RWPE1 (cell line): ENCODE measurements around the gene TEX261.
"Not testable (repeated sequence)": the region's sequence is repeated elsewhere in the genome, so short reads cannot be mapped to it uniquely, and the experiment has no call there.

Source experiments
- CTCF ChIA-PET: fragments of 350-600 bp; sonication (Branson Sonifier 250); formaldehyde crosslinking; extraction: SDS; loops from one replicate; lab custom pipeline; 2021; lab: Yijun Ruan, JAX
- POLR2A ChIA-PET: fragments of 400-600 bp; formaldehyde crosslinking; extraction: SDS; loops from one replicate; lab custom pipeline; 2020; ENCODE audit warnings: antibody characterized with exemption; ENCODE audit not compliant: low non-redundant PET; lab: Yijun Ruan, JAX
- DNase-seq: peaks from one replicate; pipeline ENCODE4 v3.0.0; 2012; ENCODE audit warnings: low spot score
- H3K27ac ChIP-seq: fragments of 450-650 bp; 2 replicates; pipeline ENCODE4 v1.5.1; 2017
- TF ChIP-seq, protein P1 (sequence below): fragments of 450-650 bp; conservative IDR thresholded peaks from 2 replicates; pipeline ENCODE4 v1.5.1; 2017; ENCODE audit warnings: low read depth, mild to moderate bottlenecking

The TEX261 gene

DNA sequence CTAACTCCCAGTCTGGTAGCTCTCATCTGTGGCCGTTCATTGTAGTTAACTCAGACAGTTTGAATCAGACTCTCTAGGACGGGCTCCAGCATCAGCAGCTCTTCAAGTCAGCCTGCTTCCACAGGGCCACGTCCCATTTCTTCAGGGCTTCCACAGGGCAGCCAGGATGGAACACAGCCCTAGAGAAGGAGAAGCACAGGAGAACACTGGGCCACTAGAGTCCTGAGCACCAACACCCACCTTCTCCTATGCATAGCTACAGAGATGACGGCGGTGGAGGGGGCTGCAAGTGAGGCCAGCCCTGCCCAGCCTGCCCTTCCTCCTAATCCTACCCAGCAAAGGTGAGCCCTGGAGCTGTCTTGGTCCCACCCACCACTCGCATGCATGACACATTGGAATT, 10.2 kb upstream of the TEX261 start:
- no peak overlapping the region for H3K27ac ChIP-seq
- no peak for DNase-seq
- ChIA-PET CTCF (interaction anchor here (0.5 to 0.6 kb wide), 2 partner anchors 80 to 628 kb away, joined by 4 to 5 read pairs; no protein-coding TSS in a partner anchor), POLR2A (no interaction called here)
- TF ChIP-seq, protein P1, sequence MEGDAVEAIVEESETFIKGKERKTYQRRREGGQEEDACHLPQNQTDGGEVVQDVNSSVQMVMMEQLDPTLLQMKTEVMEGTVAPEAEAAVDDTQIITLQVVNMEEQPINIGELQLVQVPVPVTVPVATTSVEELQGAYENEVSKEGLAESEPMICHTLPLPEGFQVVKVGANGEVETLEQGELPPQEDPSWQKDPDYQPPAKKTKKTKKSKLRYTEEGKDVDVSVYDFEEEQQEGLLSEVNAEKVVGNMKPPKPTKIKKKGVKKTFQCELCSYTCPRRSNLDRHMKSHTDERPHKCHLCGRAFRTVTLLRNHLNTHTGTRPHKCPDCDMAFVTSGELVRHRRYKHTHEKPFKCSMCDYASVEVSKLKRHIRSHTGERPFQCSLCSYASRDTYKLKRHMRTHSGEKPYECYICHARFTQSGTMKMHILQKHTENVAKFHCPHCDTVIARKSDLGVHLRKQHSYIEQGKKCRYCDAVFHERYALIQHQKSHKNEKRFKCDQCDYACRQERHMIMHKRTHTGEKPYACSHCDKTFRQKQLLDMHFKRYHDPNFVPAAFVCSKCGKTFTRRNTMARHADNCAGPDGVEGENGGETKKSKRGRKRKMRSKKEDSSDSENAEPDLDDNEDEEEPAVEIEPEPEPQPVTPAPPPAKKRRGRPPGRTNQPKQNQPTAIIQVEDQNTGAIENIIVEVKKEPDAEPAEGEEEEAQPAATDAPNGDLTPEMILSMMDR, result no peak

- no peak for DNase-seq
- TF ChIP-seq, protein P1, result no peak
- CTCF ChIA-PET, result interaction anchor here (0.5 to 0.6 kb wide), 2 partner anchors 80 to 627 kb away, joined by 4 to 5 read pairs; no protein-coding TSS in a partner anchor
- no peak overlapping the region for H3K27ac ChIP-seq
- POLR2A ChIA-PET, result no interaction called here
These were observed 9.5 kb upstream of the TEX261 start for GRCh38 chr2:71003966-71004755.

GRCh38 chr2:71003396-71003795, 8.7 kb upstream of the TEX261 start:
- CTCF ChIA-PET, result no interaction called here
- POLR2A ChIA-PET, result no interaction called here
- H3K27ac ChIP-seq, result no peak overlapping the region
- no peak for DNase-seq
- TF ChIP-seq, protein P1, result no peak

GRCh38 chr2:71001981-71002570, 7.4 kb upstream of the TEX261 start:
- POLR2A ChIA-PET, result no interaction called here
- TF ChIP-seq, protein P1, result no peak
- no peak for DNase-seq
- CTCF ChIA-PET, result interaction anchor here (0.6 to 1.6 kb wide), 8 partner anchors 9 to 130 kb away, joined by 3 to 12 read pairs (median 3); no protein-coding TSS in a partner anchor
- no peak overlapping the region for H3K27ac ChIP-seq

- no peak for DNase-seq
- H3K27ac ChIP-seq, result no peak overlapping the region
- TF ChIP-seq, protein P1, result no peak
- POLR2A ChIA-PET, result interaction anchor here (0.7 kb wide), 1 partner anchor 199 kb away, joined by 3 read pairs; no protein-coding TSS in a partner anchor
- CTCF ChIA-PET, result interaction anchor here (0.6 to 1.6 kb wide), 12 partner anchors 9 to 1723 kb away, joined by 3 to 12 read pairs (median 3); no protein-coding TSS in a partner anchor
These were observed 6.9 kb upstream of the TEX261 start for GRCh38 chr2:71001592-71001927.

DNA sequence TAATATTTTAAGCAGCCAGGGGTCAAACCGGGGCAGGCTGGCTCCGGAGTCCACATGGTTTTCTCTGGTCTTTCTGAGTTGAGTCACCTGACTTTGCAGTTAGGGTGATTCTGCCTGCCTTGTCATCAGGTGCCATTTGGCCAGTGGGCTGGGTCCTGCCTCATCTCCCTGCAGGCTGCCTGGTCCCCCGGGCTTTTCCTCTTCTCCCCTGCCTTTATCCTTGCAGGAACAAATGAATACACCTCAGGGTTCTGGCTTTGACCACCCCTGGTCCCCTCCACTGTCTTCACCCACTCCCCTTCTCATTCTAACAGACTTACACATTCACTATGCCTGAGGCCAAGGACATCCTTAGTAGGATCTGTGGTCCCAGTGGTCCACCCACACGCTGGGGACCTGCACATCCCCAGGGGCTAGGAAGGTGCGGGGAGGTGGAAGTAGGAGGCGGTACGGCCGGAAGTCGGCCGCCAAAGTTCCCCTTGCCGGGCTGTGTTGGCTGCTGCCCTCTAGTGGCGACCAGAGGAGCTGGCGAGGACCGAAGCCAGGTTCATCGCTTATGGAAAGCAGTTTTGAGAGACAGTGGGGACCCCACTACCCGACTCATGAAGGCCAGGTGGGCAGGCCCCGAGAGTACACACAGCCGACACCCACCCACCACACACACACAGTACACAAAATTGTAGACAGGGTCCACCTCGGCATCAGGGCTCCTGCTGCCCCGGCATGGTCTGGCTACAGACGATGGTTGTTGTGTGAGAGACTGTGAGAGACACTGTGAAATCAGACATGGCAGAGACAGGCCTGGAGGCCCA, 6.3 kb upstream of the TEX261 start:
- peak; percentile 63 for DNase-seq
- no peak overlapping the region for H3K27ac ChIP-seq
- ChIA-PET POLR2A (interaction anchor here (0.7 kb wide), 1 partner anchor 200 kb away, joined by 3 read pairs; no protein-coding TSS in a partner anchor), CTCF (interaction anchor here (0.6 to 1.6 kb wide), 12 partner anchors 8 to 1983 kb away, joined by 3 to 12 read pairs (median 3); no protein-coding TSS in a partner anchor)
- TF ChIP-seq, protein P1, result peak; percentile 96

- H3K27ac ChIP-seq, DNase-seq, POLR2A ChIA-PET: not testable (repeated sequence)
- CTCF ChIA-PET, result interaction anchor here (0.6 kb wide), 2 partner anchors 92 to 1984 kb away, joined by 3 to 4 read pairs; no protein-coding TSS in a partner anchor
These were observed 5.3 kb upstream of the TEX261 start for GRCh38 chr2:70999931-71000330.
